ENCODE data around the gene ERF.
"Not testable (repeated sequence)": the region's sequence is repeated elsewhere in the genome, so short reads cannot be mapped to it uniquely, and the experiment has no call there.

ERF gene

DNA sequence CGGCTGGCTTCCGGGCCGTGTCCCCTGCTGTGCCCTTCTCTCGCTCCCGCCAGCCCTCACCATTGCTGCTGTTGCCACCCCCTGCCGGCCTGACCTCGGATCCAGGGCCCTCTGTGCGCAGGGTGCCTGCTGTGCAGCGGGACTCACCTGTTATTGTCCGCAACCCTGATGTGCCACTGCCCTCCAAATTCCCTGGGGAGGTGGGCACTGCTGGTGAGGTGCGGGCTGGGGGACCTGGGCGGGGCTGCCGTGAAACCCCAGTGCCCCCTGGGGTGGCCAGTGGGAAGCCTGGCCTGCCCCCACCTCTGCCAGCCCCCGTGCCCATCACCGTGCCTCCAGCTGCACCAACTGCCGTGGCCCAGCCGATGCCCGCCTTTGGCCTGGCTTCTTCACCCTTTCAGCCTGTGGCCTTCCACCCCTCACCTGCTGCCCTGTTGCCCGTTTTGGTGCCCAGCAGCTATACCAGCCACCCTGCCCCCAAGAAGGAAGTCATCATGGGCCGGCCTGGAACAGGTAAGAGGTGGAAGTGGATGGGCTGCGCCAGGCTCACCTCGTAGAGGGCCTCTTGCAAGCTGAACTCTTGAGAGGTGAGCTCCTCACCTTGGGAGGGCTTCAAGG, 19.2 kb upstream of the ERF start:
- DNase-seq = no peak

GRCh38 chr19:42273407-42274064, 18.6 kb upstream of the ERF start:
- no peak for DNase-seq

DNA sequence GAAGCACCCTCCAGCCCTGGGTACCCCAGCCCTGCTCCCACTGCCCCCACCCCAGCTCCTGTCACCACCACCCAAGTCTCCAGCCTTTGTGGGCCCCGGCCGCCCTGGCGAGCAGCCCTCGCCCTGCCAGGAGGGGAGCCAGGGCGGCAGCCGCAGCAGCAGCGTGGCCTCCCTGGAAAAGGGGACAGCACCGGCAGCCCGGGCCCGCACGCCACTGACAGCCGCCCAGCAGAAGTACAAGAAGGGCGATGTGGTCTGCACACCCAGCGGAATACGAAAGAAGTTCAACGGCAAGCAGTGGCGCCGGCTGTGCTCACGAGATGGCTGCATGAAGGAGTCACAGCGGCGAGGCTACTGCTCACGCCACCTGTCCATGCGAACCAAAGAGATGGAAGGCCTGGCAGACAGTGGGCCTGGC, 18.1 kb upstream of the ERF start:
- no peak for DNase-seq

- DNase-seq = no peak
Observed at GRCh38 chr19:42272535-42272897, 17.6 kb upstream of the ERF start.

DNA sequence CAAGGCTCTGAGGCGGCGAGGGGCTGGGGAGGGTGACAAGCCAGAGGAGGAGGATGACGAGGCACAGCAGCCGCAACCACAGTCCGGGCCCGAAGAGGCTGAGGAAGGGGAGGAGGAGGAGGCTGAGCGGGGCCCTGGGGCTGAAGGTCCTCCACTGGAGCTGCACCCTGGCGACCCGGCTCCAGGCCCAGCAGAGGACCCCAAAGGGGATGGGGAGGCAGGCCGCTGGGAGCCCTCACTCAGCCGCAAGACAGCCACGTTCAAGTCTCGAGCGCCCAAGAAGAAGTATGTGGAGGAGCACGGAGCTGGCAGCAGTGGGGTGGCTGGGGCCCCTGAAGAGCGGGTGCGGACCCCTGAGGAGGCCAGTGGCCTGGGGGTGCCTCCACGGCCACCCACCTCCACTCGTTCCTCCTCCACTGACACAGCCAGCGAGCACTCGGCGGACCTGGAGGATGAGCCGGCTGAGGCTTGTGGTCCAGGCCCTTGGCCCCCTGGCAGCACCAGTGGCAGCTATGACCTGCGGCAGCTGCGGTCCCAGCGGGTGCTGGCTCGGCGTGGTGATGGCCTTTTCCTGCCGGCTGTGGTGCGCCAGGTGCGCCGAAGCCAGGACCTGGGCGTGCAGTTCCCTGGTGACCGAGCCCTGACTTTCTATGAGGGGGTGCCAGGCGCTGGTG, 17.1 kb upstream of the ERF start:
- no peak for DNase-seq

GRCh38 chr19:42271045-42271419, 16.1 kb upstream of the ERF start:
- no peak for DNase-seq

DNA sequence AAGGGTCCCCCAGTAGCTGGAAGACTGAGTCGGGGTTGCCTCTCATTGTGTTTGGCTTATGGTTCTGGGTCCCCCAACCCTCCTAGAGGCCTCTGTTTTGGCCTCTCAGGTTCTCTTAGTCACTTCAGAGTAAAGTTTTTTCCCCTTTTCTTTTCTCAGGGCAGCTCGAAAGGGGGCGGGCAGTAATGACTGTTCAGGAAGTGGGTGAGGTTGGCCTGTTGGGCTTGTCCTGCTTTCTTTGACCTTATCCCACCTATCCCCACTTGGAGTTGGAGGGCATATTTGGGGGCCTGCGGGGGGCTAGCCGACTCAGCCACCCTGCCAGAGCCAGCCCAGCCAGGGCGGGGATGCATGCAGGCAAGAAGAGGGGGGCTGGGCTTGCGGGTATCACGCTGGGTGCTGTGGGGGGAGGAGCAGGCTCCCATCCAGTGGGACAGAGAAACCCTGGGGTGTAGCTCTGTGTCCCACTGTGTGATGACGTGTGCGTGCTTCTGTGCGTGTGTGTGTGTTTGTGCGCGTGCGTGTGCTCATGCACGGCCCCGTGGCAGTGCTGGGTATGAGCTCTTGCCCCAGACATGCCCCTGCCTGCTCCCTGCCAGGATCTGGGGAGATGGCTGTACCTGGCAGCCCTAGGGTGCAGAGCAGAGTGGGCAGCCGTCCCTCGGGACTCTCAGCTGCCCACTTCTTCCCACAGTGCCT, 15.6 kb upstream of the ERF start:
- DNase-seq = peak; percentile 72

GRCh38 chr19:42269478-42270345, 14.8 kb upstream of the ERF start:
- no peak for DNase-seq

DNA sequence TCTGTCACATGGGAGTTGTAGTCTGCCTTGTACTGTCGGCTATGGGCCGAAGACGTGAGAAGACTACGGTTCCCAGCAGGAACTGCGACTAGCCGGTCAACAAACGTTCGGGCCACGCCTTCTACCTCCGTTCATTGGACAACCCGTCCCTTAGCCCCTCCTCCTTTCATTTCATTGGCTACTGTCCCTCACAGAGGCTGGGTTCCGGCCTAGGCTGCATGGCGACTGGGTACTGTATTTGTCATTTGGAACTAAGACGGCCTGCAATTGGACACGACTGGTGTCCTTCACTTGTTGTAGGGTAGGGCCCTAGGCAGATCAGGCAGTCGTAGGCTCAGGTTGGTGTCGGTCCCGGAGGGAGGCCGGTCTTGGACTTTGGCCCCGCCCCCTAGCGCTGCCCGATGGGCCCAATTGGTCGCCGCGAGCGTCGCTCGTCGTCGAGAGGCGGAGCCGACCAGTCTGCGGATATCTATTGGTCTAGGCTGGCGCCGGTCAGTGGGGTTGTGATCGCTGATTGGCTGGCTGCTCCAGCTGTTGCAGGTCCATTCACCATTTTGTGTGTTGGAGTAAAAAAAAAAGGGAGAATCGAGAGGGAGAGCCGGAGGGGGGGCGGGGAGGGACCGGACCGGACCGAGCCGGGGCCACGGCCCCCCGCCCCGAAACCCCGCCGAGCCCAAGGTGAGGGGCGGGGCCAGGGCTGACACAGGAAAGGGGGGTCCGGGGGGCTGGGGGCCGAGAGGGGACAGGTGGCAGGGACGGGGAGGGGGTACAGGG, 14.0 kb upstream of the ERF start, which contains the start of gene CIC:
Gene CIC (plus strand): TSS at position 549 of the 774 bp plus-strand sequence. CDS start 2,532 bp downstream, outside the sequence.
- DNase-seq = peak; percentile 100

DNA sequence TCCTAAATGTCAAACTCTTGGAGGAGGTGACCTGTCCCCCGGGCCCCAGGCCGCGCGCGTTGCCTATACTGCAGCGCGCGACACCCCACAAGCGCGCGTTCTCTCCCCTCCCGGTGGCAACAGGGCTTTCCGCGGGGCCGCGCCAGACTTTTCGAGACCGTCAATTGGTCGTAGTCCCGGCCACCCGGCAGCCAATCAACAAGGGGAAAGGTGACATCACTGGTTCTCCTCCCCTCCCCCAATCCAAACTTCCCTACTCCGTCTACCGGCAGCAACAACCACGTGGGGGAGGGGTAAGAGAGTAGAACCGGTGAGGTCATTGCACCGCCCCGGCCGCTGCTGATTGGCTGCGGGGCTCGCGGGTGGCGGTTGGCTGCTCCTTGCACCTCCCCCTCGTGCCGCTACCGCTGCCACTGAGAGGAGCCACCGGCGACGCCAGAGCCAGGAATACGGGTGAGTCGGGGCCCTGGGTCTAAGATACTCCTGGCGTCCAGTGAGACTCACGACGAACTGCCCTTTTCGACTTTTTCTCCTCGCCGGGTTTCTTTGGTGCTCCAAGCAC, 13.3 kb upstream of the ERF start:
- DNase-seq = peak; percentile 98

- DNase-seq = no peak
Observed at GRCh38 chr19:42267644-42268141, 12.8 kb upstream of the ERF start.

- not testable (repeated sequence) for DNase-seq
Observed at GRCh38 chr19:42266928-42267603, 12.1 kb upstream of the ERF start.

GRCh38 chr19:42266105-42266504, 11.2 kb upstream of the ERF start:
- not testable (repeated sequence) for DNase-seq

DNA sequence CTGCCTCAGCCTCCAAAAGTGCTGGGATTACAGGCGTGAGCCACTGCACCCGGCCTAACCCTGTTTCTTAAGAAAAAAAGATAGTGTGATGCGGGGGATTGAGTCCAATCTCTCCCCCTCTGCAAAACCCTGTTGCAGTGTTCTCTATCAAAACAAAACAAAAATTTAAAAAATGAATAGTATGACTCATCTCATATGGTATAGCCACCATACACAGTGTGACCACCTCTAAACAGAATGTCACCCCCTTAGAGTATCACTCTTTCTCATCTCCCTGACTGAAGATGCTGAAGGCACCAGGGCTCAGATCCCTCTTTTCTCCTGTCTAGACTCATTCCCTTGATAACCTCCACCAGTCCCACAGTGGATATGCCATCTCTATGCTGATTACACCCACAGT, 6.8 kb upstream of the ERF start:
- DNase-seq = no peak

DNA sequence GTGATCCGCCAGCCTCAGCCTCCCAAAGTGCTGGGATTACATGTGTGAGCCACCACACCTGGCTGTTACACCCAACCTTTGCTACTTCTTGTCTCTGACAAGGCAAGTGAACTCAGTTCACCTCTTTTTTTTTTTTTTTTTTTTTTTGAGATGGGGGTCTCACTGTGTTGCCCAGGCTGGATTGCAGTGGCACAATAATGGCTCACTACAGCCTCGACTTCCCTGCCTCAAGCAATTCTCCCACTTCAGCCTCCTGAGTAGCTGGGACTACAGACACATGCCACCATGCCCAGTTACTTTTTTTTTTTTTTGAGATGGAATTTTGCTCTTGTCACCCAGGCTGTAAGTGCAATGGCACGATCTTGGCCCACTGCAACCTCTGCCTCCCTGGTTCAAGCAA, 2.9 kb upstream of the ERF start:
- DNase-seq = not testable (repeated sequence)

- DNase-seq = no peak
Observed at GRCh38 chr19:42255766-42256745, 1.1 kb upstream of the ERF start.

DNA sequence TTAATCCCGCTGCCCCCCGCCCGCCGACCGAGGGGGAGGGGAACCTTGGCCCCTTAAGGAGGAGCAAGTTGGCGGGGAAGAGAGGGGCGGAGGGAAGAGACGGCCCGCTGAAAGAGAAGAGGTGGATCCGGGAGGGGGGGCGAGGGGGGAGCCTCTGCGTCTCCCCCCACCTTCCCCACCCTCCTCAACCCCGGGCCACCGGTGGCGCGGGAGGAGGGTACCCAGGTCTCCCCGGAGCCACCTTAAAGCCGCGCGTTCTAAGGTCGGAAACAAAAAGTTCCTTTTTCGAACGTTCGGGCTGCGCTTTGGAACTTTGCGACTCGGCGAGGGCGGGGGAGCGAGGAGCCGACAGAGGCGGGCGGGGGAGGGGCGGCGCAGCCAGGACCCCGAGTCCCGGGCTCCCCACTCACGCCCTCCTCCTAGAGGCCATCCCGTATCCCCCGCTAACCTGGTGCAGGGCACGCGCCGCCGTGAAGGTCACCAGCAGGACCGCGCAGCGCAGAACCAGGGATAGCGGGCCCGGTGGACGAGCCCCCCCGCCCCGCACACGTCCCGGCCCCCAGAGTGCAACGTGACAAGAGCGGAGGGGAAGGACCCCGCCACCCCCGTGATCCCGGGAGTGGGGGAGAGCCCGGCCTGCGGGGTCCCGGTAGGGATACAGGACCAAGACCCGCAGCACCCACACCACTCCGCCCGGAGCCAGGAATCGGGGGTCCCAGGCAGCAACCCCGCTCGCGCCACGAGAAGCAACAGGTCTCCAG, 659 bp downstream of the ERF start:
- peak; percentile 78 for DNase-seq

- peak; percentile 62 for DNase-seq
Observed at GRCh38 chr19:42253245-42254088, 1.5 kb downstream of the ERF start.
